Natural killer cell (primary cell): ENCODE results near the gene CLEC3B. TPM values are rescaled to one million over a fixed set of nuclear protein-coding genes. Genes with fewer than 3 reads are reported as not detected.

Source experiments
- ATAC-seq, 3 donors: fragments of 150-1000 bp in 2 of 3; fragments of 200-7000 bp in 1 of 3; cut with Tn5 transposase; 1 replicate in 1 of 3; 2 replicates in 2 of 3; pipeline ENCODE4 v1.10.0; 2021; ENCODE audit warnings: mild to moderate bottlenecking in 2 of 3, moderate library complexity in 2 of 3
- DNase-seq, 2 donors: peaks; one replicate each; pipeline versions ENCODE4 v3.0.0 to v3.0.0-alpha.2; 2013 to 2021; ENCODE audit warnings: mixed read lengths in 1 of 2
- H3K27ac ChIP-seq: one replicate; pipeline ENCODE4 v1.5.1; 2013; ENCODE audit warnings: mild to moderate bottlenecking, low read length
- H3K27me3 ChIP-seq: one replicate; pipeline ENCODE4 v1.6.1; 2013; ENCODE audit warnings: low read length; ENCODE audit not compliant: control insufficient read depth, insufficient read depth
- H3K36me3 ChIP-seq: one replicate; pipeline ENCODE4 v1.6.1; 2013; ENCODE audit warnings: low read length; ENCODE audit not compliant: control insufficient read depth, insufficient read depth
- H3K4me1 ChIP-seq: one replicate; pipeline ENCODE4 v1.6.1; 2013; ENCODE audit warnings: low read length; ENCODE audit not compliant: control insufficient read depth, insufficient read depth
- H3K4me3 ChIP-seq: one replicate; pipeline ENCODE4 v1.5.1; 2013; ENCODE audit warnings: low read length
- H3K9me3 ChIP-seq: one replicate; pipeline ENCODE4 v1.6.1; 2013; ENCODE audit warnings: low read length; ENCODE audit not compliant: control insufficient read depth, insufficient read depth
- H3K27ac Mint-ChIP-seq, 2 donors: one replicate each; pipeline ENCODE4 v1.8.0; 2022; ENCODE audit warnings: mild to moderate bottlenecking in 2 of 2, mixed read lengths in 2 of 2, moderate library complexity in 1 of 2
- H3K27me3 Mint-ChIP-seq, 2 donors: one replicate each; pipeline ENCODE4 v1.8.0; 2022; ENCODE audit warnings: low read depth in 2 of 2, mixed read lengths in 2 of 2
- H3K36me3 Mint-ChIP-seq: one replicate; pipeline ENCODE4 v1.8.0; 2022; ENCODE audit warnings: mixed read lengths
- H3K4me1 Mint-ChIP-seq, 2 donors: one replicate each; pipeline ENCODE4 v1.8.0; 2022; ENCODE audit warnings: mixed read lengths in 2 of 2
- H3K4me3 Mint-ChIP-seq: one replicate; pipeline ENCODE4 v1.8.0; 2022; ENCODE audit warnings: mild to moderate bottlenecking, moderate library complexity, mixed read lengths
- H3K9me3 Mint-ChIP-seq, 2 donors: one replicate each; pipeline ENCODE4 v1.8.0; 2022; ENCODE audit warnings: mixed read lengths in 2 of 2
- WGBS: methylation state at CpG from one replicate; pipeline ENCODE4 v1.1.7; 2013; ENCODE audit warnings: missing lambda C conversion rate; ENCODE audit not compliant: insufficient coverage; 5-methylcytosine and 5-hydroxymethylcytosine counted together
- intact Hi-C: fragments of 100-400 bp; cut with micrococcal nuclease; formaldehyde crosslinking; loops from one replicate; pipeline ENCODE4 v1.14.2; 2022
- total RNA-seq, 4 donors: library from RNA; stranded (reverse); fragments of 120-200 nt in 1 of 4; gene quantifications; one replicate each; pipeline versions ENCODE4 v1.2.3 to v1.2.4, GENCODE V29; 2013 to 2022
- TF ChIP-seq, protein P1 (sequence below): fragments of 200-600 bp; IDR thresholded peaks from one replicate; pipeline ENCODE4 v1.8.0; 2022; ENCODE audit warnings: antibody characterized with exemption

CLEC3B gene
- total RNA-seq, 3 donors from 2014 or later (not counting 1 experiment from before 2014, with no cell fraction given): 0.87 to 1.5 (median 1.1) TPM

- no peaks in the 10 kb centered on the region for H3K9me3 Mint-ChIP-seq
- no peaks in the 10 kb centered on the region for H3K4me1 Mint-ChIP-seq
- H3K4me3 Mint-ChIP-seq: no peak overlapping the region
- no peak overlapping the region for H3K27ac Mint-ChIP-seq
- Histone ChIP-seq H3K4me1 (no peaks in the 10 kb centered on the region), H3K27ac (no peak overlapping the region), H3K36me3 (no peaks in the 10 kb centered on the region), H3K27me3 (no peaks in the 10 kb centered on the region), H3K9me3 (no peaks in the 10 kb centered on the region), H3K4me3 (no peak overlapping the region)
- DNase-seq: no peak
- H3K27me3 Mint-ChIP-seq: peaks cover 9 to 18% of the 10 kb centered on the region in 2 donors
- H3K36me3 Mint-ChIP-seq: no peaks in the 10 kb centered on the region
- no peak for ATAC-seq
- intact Hi-C loops: no loop called here
- TF ChIP-seq, protein P1, sequence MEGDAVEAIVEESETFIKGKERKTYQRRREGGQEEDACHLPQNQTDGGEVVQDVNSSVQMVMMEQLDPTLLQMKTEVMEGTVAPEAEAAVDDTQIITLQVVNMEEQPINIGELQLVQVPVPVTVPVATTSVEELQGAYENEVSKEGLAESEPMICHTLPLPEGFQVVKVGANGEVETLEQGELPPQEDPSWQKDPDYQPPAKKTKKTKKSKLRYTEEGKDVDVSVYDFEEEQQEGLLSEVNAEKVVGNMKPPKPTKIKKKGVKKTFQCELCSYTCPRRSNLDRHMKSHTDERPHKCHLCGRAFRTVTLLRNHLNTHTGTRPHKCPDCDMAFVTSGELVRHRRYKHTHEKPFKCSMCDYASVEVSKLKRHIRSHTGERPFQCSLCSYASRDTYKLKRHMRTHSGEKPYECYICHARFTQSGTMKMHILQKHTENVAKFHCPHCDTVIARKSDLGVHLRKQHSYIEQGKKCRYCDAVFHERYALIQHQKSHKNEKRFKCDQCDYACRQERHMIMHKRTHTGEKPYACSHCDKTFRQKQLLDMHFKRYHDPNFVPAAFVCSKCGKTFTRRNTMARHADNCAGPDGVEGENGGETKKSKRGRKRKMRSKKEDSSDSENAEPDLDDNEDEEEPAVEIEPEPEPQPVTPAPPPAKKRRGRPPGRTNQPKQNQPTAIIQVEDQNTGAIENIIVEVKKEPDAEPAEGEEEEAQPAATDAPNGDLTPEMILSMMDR: no peak
- 75% methylated on average over 2 of the region's 2 CpGs for WGBS
Observed at GRCh38 chr3:45055032-45055410, 28.9 kb downstream of the CLEC3B start.

DNA sequence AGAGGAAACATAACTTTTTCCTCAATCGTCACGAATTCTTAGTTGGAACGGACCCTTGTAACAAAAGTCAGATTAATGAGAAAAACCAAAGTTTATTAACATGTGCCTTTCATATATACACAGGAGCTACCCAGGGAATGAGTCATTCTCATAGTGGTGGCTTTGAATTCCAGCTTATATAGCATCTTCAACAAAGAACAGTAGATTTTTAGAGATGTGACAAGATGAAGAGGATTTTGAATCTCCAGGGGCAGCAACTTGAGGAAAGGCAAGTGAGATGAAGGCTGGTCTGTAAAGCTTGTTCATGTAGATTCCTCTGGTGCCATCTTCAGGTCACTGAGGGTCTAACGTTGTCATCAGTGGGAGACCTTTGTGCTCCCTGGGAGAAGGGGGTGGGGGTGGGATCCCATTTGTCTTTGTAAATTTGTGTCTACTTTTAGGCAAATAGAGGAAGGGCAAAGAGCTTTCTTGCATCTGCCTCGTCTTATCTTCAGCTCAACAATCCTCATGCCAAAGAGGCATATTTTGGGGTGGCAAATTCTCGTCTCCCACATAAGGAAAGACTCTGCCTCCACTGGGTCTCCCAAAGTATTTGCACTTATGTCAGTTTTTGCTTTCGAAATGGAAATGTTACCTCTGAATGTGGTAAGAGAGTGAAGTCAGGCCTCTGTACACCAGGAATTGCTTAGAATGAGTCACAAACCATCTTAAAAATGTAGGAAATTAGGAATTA lies 29.5 kb downstream of the CLEC3B start:
- Histone ChIP-seq H3K27me3 (no peaks in the 10 kb centered on the region), H3K9me3 (no peaks in the 10 kb centered on the region), H3K4me1 (no peaks in the 10 kb centered on the region), H3K36me3 (no peaks in the 10 kb centered on the region), H3K27ac (no peak overlapping the region), H3K4me3 (no peak overlapping the region)
- no peaks in the 10 kb centered on the region for H3K36me3 Mint-ChIP-seq
- H3K27me3 Mint-ChIP-seq: peaks cover 9 to 15% of the 10 kb centered on the region in 2 donors
- intact Hi-C loops: no loop called here
- H3K4me1 Mint-ChIP-seq: no peaks in the 10 kb centered on the region
- DNase-seq: peak in 1 of 2 donors; percentile 37
- no peaks in the 10 kb centered on the region for H3K9me3 Mint-ChIP-seq
- no peak for ATAC-seq
- H3K4me3 Mint-ChIP-seq: no peak overlapping the region
- TF ChIP-seq, protein P1: no peak
- no peak overlapping the region for H3K27ac Mint-ChIP-seq
- 72% methylated on average over 7 of the region's 7 CpGs for WGBS

DNA sequence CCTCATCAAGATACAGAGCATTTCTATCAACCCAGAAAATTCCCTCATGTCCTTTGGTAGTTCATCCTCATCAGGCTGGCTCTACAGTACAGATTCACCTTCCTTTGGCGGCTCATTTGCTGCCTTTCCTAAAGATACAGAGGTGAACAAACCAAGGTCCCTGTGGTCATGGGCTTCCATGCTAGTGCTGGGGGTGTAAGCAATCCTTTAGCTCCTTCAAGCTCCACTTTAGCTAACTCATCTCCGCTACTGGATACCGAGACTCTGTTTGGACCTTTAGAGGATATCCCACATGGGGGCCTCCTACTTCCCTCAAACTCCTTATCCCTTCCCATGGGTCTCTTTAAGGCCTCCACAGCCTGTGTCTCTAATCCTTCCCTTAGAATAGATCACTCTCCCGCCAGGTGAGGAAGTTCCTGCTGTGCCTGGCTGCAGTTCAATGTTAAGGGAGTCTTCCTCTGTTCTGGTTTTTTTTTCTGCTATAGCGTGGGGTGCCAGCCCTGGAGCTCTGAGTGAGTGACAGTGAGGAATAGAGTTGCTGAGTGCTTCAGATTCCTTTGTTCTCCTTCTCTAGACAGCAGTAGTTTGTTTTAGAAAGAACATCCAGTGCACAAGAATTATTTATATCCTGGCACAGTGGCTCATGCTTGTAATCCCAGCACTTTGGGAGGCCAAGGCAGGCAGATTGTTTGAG lies 30.7 kb downstream of the CLEC3B start:
- Mint-ChIP-seq H3K36me3 (no peaks in the 10 kb centered on the region), H3K27ac (no peak overlapping the region), H3K27me3 (peaks cover 9 to 12% of the 10 kb centered on the region in 2 donors), H3K9me3 (no peaks in the 10 kb centered on the region), H3K4me1 (no peaks in the 10 kb centered on the region), H3K4me3 (no peak overlapping the region)
- intact Hi-C loops: no loop called here
- Histone ChIP-seq H3K4me1 (no peaks in the 10 kb centered on the region), H3K4me3 (no peak overlapping the region), H3K9me3 (no peaks in the 10 kb centered on the region), H3K27me3 (no peaks in the 10 kb centered on the region), H3K27ac (no peak overlapping the region), H3K36me3 (no peaks in the 10 kb centered on the region)
- DNase-seq (no peak), ATAC-seq (no peak)
- WGBS: 86% methylated on average over 5 of the region's 5 CpGs
- TF ChIP-seq, protein P1: no peak
